HepG2 (cell line): ENCODE measurements around the gene MAN1B1. TPM values are rescaled to one million over a fixed set of nuclear protein-coding genes. Genes with fewer than 3 reads are reported as not detected.

Experiments
- ATAC-seq: fragments of 200-7000 bp; cut with Tn5 transposase; 3 replicates; pipeline ENCODE4 v1.9.1; 2020; ENCODE audit warnings: mild to moderate bottlenecking, moderate library complexity
- BruUV-seq: library from RNA; stranded (reverse); fragments of 400-500 nt; replicated peaks from 2 replicates; lab custom pipeline; 2021; lab: Mats Ljungman, UMichigan
- CTCF ChIA-PET: fragments of 300-600 bp; formaldehyde crosslinking; extraction: SDS; loops from one replicate; lab custom pipeline; 2021; ENCODE audit warnings: low total read pairs, inconsistent platforms, low intra/inter-chr PET ratio; lab: Yijun Ruan, JAX
- POLR2A ChIA-PET: fragments of 350-600 bp; sonication (Branson Sonifier 250); formaldehyde crosslinking; loops from one replicate; lab custom pipeline; 2020; ENCODE audit warnings: antibody characterized with exemption, inconsistent platforms; lab: Yijun Ruan, JAX
- DNase-seq: peaks from one replicate; pipeline ENCODE4 v3.0.0-alpha.2; 2015; ENCODE audit warnings: low spot score
- FAIRE-seq: peaks from 3 replicates; lab custom pipeline; 2011; peaks lifted over from hg19 to GRCh38; lab: Jason Lieb, UNC
- H2AFZ ChIP-seq: one replicate; pipeline ENCODE4 v1.6.1; 2011; ENCODE audit warnings: low read length, inconsistent platforms
- H3K27ac ChIP-seq: fragments of 300-600 bp; 3 replicates; pipeline ENCODE4 v1.8.0; 2011; ENCODE audit warnings: mixed run types, mild to moderate bottlenecking, mixed read lengths, low read length, inconsistent platforms; ENCODE audit not compliant: insufficient read depth; ENCODE audit errors: extremely low read length
- H3K27me3 ChIP-seq, 2 experiments: fragments of 200-600 bp in 1 of 2; 2 replicates in 1 of 2; 3 replicates in 1 of 2; pipeline versions ENCODE4 v1.6.0 to v1.8.0; 2011; ENCODE audit warnings: low read length in 2 of 2, mild to moderate bottlenecking in 2 of 2, moderate library complexity in 2 of 2, inconsistent platforms in 1 of 2; ENCODE audit not compliant: insufficient read depth in 2 of 2, control insufficient read depth in 1 of 2
- H3K36me3 ChIP-seq, 2 experiments: fragments of 200-600 bp in 1 of 2; replicated peaks in 1 of 2; 2 replicates in 1 of 2; 3 replicates in 1 of 2; pipeline versions ENCODE4 v1.5.1 to v1.8.0; 2011; ENCODE audit warnings: low read length in 2 of 2, inconsistent platforms in 1 of 2; ENCODE audit not compliant: insufficient read depth in 2 of 2, control insufficient read depth in 1 of 2
- H3K4me1 ChIP-seq: 2 replicates; pipeline ENCODE4 v1.5.1; 2012; ENCODE audit warnings: low read length, inconsistent platforms; ENCODE audit not compliant: insufficient read depth
- H3K4me2 ChIP-seq: 2 replicates; pipeline ENCODE4 v1.6.0; 2011; ENCODE audit warnings: low read depth, low read length, inconsistent platforms
- H3K4me3 ChIP-seq, 3 experiments: fragments of 200-600 bp in 1 of 3; sonication (generic), shearing (Covaris generic) in 1 of 3; replicated peaks in 1 of 3; 2 replicates each; pipeline ENCODE4 v1.5.1; 2011 to 2016; ENCODE audit warnings: low read length in 3 of 3, inconsistent platforms in 2 of 3, low read depth in 2 of 3, mild to moderate bottlenecking in 2 of 3, control low read depth in 1 of 3, mixed read lengths in 1 of 3; ENCODE audit not compliant: insufficient read depth in 1 of 3
- H3K79me2 ChIP-seq: one replicate; pipeline ENCODE4 v1.6.1; 2011; ENCODE audit warnings: low read length, inconsistent platforms; ENCODE audit not compliant: insufficient read depth
- H3K9ac ChIP-seq: 2 replicates; pipeline ENCODE4 v1.6.0; 2011; ENCODE audit warnings: mild to moderate bottlenecking, low read depth, low read length, inconsistent platforms; ENCODE audit not compliant: insufficient read depth
- H3K9me3 ChIP-seq: 2 replicates; pipeline ENCODE4 v1.5.1; 2012; ENCODE audit warnings: mild to moderate bottlenecking, low read length
- H4K20me1 ChIP-seq: 2 replicates; pipeline ENCODE4 v1.6.0; 2011; ENCODE audit warnings: inconsistent platforms, mild to moderate bottlenecking, low read length, moderate library complexity; ENCODE audit not compliant: insufficient read depth
- BCL6 ChIP-seq: IDR thresholded peaks from 2 replicates; pipeline ENCODE4 v1.6.1; 2016; ENCODE audit warnings: missing genetic modification reagents, missing compliant biosample characterization
- BRD4 ChIP-seq: sonication (generic); formaldehyde crosslinking; IDR thresholded peaks from 2 replicates; pipeline ENCODE4 v1.4.0; 2020; ENCODE audit warnings: missing genetic modification reagents
- CREB1 ChIP-seq, 2 experiments: fragments of 450-650 bp in 1 of 2; IDR thresholded peaks; 2 replicates each; pipeline ENCODE4 v1.6.1; 2016 to 2017; ENCODE audit warnings: control low read depth in 1 of 2, mild to moderate bottlenecking in 1 of 2, missing compliant biosample characterization in 1 of 2, missing genetic modification characterization in 1 of 2
- KDM1A ChIP-seq: IDR thresholded peaks from 2 replicates; pipeline ENCODE4 v1.6.1; 2016; ENCODE audit warnings: missing compliant biosample characterization
- KLF12 ChIP-seq: sonication (generic); formaldehyde crosslinking; IDR thresholded peaks from 2 replicates; pipeline ENCODE4 v1.4.0; 2020; ENCODE audit warnings: missing genetic modification reagents, borderline replicate concordance
- MAFK ChIP-seq, 2 experiments: IDR thresholded peaks in 1 of 2; conservative IDR thresholded peaks in 1 of 2; 2 replicates each; pipeline ENCODE4 v1.6.1; 2011; ENCODE audit warnings: improper control_type of control experiment in 2 of 2, low read length in 2 of 2
- NPAS2 ChIP-seq: sonication (generic); formaldehyde crosslinking; IDR thresholded peaks from 2 replicates; pipeline ENCODE4 v1.8.0; 2022; ENCODE audit warnings: mild to moderate bottlenecking, missing genetic modification reagents, borderline replicate concordance
- ONECUT2 ChIP-seq: sonication (generic); formaldehyde crosslinking; IDR thresholded peaks from 2 replicates; pipeline ENCODE4 v1.4.0; 2020; ENCODE audit warnings: missing genetic modification reagents
- PITX1 ChIP-seq: sonication (generic); formaldehyde crosslinking; IDR thresholded peaks from 2 replicates; pipeline ENCODE4 v1.5.1; 2020; ENCODE audit warnings: mild to moderate bottlenecking, missing genetic modification reagents
- TBX2 ChIP-seq: sonication (generic); formaldehyde crosslinking; IDR thresholded peaks from 2 replicates; pipeline ENCODE4 v1.5.0; 2020; ENCODE audit warnings: missing genetic modification reagents, mild to moderate bottlenecking, borderline replicate concordance
- TEAD2 ChIP-seq: sonication (generic); formaldehyde crosslinking; IDR thresholded peaks from 2 replicates; pipeline ENCODE4 v1.9.0; 2021; ENCODE audit warnings: missing genetic modification reagents
- XBP1 ChIP-seq: sonication (generic); formaldehyde crosslinking; IDR thresholded peaks from 2 replicates; pipeline ENCODE4 v1.5.0; 2020; ENCODE audit warnings: missing genetic modification reagents
- ZBTB1 ChIP-seq: sonication (generic); formaldehyde crosslinking; IDR thresholded peaks from 2 replicates; pipeline ENCODE4 v1.4.0; 2020; ENCODE audit warnings: missing genetic modification reagents, borderline replicate concordance
- ZNF577 ChIP-seq: sonication (generic); formaldehyde crosslinking; IDR thresholded peaks from 2 replicates; pipeline ENCODE4 v1.4.0; 2020; ENCODE audit warnings: mild to moderate bottlenecking, low read depth, missing genetic modification reagents, borderline replicate concordance
- WGBS: methylation state at CpG from one replicate; pipeline ENCODE4 v1.1.6; 2017; ENCODE audit warnings: low lambda C conversion rate; 5-methylcytosine and 5-hydroxymethylcytosine counted together
- in situ Hi-C: cut with HindIII; loops from 2 replicates; pipeline ENCODE4 v1.10.0; 2017; ENCODE audit warnings: low pct_unique_long_range_greater_than_20kb; ENCODE audit not compliant: extremely low pct_ligation_motif_present
- intact Hi-C: fragments of 100-400 bp; cut with micrococcal nuclease; formaldehyde crosslinking; loops from one replicate; pipeline ENCODE4 v1.10.0; 2022; ENCODE audit not compliant: unreplicated experiment
- polyA plus RNA-seq, 8 experiments: library from polyadenylated mRNA; depleted of rRNA in 3 of 8; stranded (reverse) in 7 of 8; unstranded in 1 of 8; fragments of >200 nt; fragmentation: Illumina TruSeq in 4 of 8; extraction: Trizol in 4 of 8; gene quantifications; 2 replicates each; pipeline versions ENCODE4 v1.2.1 to v1.2.3, GENCODE V29; 2011 to 2016; ENCODE audit warnings: low read depth in 4 of 8, missing spikeins in 1 of 8, mixed read lengths in 1 of 8; ENCODE audit not compliant: insufficient read depth in 1 of 8
- total RNA-seq, 5 experiments: library from RNA; depleted of rRNA; stranded (reverse); fragments of >200 nt; fragmentation: Illumina TruSeq; extraction: Trizol; gene quantifications; 2 replicates each; pipeline ENCODE4 v1.2.3, GENCODE V29; 2016; ENCODE audit warnings: low read depth in 1 of 5
- TF ChIP-seq, protein P1 (sequence below), 2 experiments: fragments of 450-650 bp in 1 of 2; sonication (generic) in 1 of 2; formaldehyde crosslinking; IDR thresholded peaks; 2 replicates each; pipeline versions ENCODE4 v1.5.0 to v1.8.0; 2020 to 2022; ENCODE audit warnings: mild to moderate bottlenecking in 1 of 2, missing genetic modification reagents in 1 of 2
- TF ChIP-seq, protein P2 (sequence below): sonication (generic); formaldehyde crosslinking; IDR thresholded peaks from 2 replicates; pipeline ENCODE4 v1.5.0; 2020; ENCODE audit warnings: mild to moderate bottlenecking, low read depth, missing genetic modification reagents, borderline replicate concordance

The MAN1B1 gene
- total and polyA plus RNA-seq, 2 of the 13 experiments (the other 11 are each of a cell fraction or from before 2014, with no cell fraction given), result 48.9 to 59.5 TPM

DNA sequence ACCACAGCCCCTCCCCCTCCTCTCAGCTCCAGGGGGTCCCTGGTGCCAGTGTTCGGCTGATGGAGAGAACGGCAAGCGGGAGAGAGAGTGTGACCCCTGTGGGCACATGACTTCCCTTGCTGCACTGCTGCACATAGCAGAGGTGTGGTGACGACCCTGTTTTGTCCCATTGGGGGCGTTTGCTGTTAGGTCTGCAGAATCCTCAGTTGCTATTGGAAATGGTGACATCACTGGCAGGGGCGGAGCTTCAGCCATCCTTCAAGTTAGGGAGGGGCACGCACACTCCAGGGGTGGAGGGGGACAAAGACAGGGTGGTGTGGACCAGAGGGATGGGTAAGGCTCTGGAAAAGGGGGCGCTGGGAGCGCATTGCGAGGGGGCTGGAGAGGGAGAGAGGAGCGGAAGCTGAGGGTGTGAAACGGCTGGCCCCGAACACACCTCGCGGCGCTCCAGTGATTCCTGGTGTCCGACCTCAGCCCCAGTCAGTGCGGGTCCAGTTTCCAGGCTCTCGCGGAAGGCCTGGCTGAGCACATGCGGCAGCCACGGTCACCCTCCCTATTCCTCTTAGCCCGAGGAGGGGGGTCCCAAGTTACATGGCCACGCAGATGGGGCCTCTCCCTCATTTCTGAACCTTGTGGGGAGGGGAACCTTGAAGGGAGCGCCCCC lies 51.4 kb downstream of the MAN1B1 start:
- ChIA-PET CTCF (no interaction called here), POLR2A (interaction anchor here (3.3 kb wide), 1 partner anchor 8 kb away, joined by 11 read pairs; no protein-coding TSS in a partner anchor)
- intact Hi-C loops, result no loop called here
- no peaks in the 10 kb centered on the region for H4K20me1 ChIP-seq
- H3K27me3 ChIP-seq, result peaks cover 33 to 70% of the 10 kb centered on the region in 2 experiments
- no peaks in the 10 kb centered on the region for H3K4me1 ChIP-seq
- FAIRE-seq (no peak), ATAC-seq (no peak), DNase-seq (no peak)
- H2AFZ ChIP-seq, result no peak overlapping the region
- no peaks in the 10 kb centered on the region for H3K79me2 ChIP-seq
- no peaks in the 10 kb centered on the region for H3K9me3 ChIP-seq
- WGBS, result 24% methylated on average over 16 of the region's 25 CpGs
- no peak overlapping the region for H3K4me2 ChIP-seq
- H3K4me3 ChIP-seq, result no peak overlapping the region
- TF ChIP-seq TBX2 (CRISPR knock-in tag) (no peak), CREB1 (IDR thresholded peaks at IDR 0.05) (peak; percentile 33), CREB1 (CRISPR knock-in tag; IDR thresholded peaks at IDR 0.05) (no peak)
- no peaks in the 10 kb centered on the region for H3K36me3 ChIP-seq
- H3K9ac ChIP-seq, result no peak overlapping the region
- in situ Hi-C loops, result no loop called here
- no peak overlapping the region for H3K27ac ChIP-seq
- no TSS peak for BruUV-seq

DNA sequence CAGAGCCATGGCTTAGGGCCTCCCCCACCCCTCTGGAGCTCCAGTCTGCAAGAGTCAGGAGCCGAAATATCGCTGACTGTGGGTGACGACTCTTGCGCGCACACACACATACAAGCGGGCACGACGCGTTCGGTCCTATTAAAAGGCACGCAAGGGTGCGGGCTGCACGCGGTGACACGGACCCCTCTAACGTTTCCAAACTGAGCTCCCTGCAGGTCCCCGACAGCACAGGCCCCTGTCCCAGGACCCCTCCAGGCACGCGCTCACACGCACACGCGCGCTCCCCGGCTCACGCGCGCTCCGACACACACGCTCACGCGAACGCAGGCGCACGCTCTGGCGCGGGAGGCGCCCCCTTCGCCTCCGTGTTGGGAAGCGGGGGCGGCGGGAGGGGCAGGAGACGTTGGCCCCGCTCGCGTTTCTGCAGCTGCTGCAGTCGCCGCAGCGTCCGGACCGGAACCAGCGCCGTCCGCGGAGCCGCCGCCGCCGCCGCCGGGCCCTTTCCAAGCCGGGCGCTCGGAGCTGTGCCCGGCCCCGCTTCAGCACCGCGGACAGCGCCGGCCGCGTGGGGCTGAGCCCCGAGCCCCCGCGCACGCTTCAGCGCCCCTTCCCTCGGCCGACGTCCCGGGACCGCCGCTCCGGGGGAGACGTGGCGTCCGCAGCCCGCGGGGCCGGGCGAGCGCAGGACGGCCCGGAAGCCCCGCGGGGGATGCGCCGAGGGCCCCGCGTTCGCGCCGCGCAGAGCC lies 52.1 kb downstream of the MAN1B1 start, which contains the start of gene GRIN1:
TSS of gene GRIN1 (plus strand) at position 433 of the 746 bp plus-strand sequence. CDS start 333 bp downstream, outside the sequence.
- no peak within 1 kb of the TSS for H3K4me3 ChIP-seq
- no peaks in the 10 kb centered on the region for H3K36me3 ChIP-seq
- H2AFZ ChIP-seq, result no peak within 1 kb of the TSS
- peaks cover 33 to 77% of the 10 kb centered on the region in 2 experiments for H3K27me3 ChIP-seq
- no peaks in the 10 kb centered on the region for H4K20me1 ChIP-seq
- intact Hi-C loops (no loop called here), in situ Hi-C loops (no loop called here)
- H3K4me1 ChIP-seq, result no peaks in the 10 kb centered on the region
- no peaks in the 10 kb centered on the region for H3K9me3 ChIP-seq
- DNase-seq (no peak), ATAC-seq (peak; percentile 45), FAIRE-seq (no peak)
- CTCF ChIA-PET, result no interaction called here
- no peak within 1 kb of the TSS for H3K27ac ChIP-seq
- 43% methylated on average over 45 of the region's 104 CpGs for WGBS
- H3K9ac ChIP-seq, result no peak within 1 kb of the TSS
- no peaks in the 10 kb centered on the region for H3K79me2 ChIP-seq
- no TSS peak for BruUV-seq
- POLR2A ChIA-PET, result interaction anchor here (3.3 kb wide), 1 partner anchor 9 kb away, joined by 11 read pairs; no protein-coding TSS in a partner anchor
- H3K4me2 ChIP-seq, result no peak within 1 kb of the TSS
- TF ChIP-seq ONECUT2 (CRISPR knock-in tag) (no peak), BCL6 (CRISPR knock-in tag) (no peak), ZBTB1 (no peak), KDM1A (CRISPR knock-in tag) (no peak), KLF12 (CRISPR knock-in tag) (0 out of 2 replicates have a peak, but pooled peaks have one; percentile 42), MAFK (conservative IDR thresholded peaks at IDR 0.05 in 1 of 2, IDR thresholded peaks at IDR 0.05 in 1 of 2; ENCODE audit: low read length in 2 of 2) (no peak), ZNF577 (CRISPR knock-in tag) (no peak), PITX1 (CRISPR knock-in tag) (no peak), TEAD2 (no peak), XBP1 (CRISPR knock-in tag) (no peak), BRD4 (no peak), NPAS2 (CRISPR knock-in tag) (no peak)
- TF ChIP-seq, protein P1, sequence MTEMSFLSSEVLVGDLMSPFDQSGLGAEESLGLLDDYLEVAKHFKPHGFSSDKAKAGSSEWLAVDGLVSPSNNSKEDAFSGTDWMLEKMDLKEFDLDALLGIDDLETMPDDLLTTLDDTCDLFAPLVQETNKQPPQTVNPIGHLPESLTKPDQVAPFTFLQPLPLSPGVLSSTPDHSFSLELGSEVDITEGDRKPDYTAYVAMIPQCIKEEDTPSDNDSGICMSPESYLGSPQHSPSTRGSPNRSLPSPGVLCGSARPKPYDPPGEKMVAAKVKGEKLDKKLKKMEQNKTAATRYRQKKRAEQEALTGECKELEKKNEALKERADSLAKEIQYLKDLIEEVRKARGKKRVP (CRISPR knock-in tag; IDR thresholded peaks at IDR 0.05), result no peak
- TF ChIP-seq, protein P2, sequence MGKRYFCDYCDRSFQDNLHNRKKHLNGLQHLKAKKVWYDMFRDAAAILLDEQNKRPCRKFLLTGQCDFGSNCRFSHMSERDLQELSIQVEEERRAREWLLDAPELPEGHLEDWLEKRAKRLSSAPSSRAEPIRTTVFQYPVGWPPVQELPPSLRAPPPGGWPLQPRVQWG (CRISPR knock-in tag), result no peak
